PC-3 (cell line): ENCODE results near the gene CPD. TPM values are rescaled to one million over a fixed set of nuclear protein-coding genes. Genes with fewer than 3 reads are reported as not detected.
"Not testable (repeated sequence)": the region's sequence is repeated elsewhere in the genome, so short reads cannot be mapped to it uniquely, and the experiment has no call there.

Experiments
- ATAC-seq: fragments of 200-7000 bp; cut with Tn5 transposase; 2 replicates; pipeline ENCODE4 v1.9.1; 2020; ENCODE audit warnings: mild to moderate bottlenecking, moderate library complexity
- BruUV-seq: library from RNA; stranded (reverse); fragments of 400-500 nt; replicated peaks from 2 replicates; lab custom pipeline; 2021; lab: Mats Ljungman, UMichigan
- CTCF ChIA-PET: fragments of 300-600 bp; sonication (Branson Sonifier 250); formaldehyde crosslinking; loops from one replicate; lab custom pipeline; 2022; ENCODE audit warnings: antibody characterized with exemption; lab: Charles Lee
- POLR2A ChIA-PET: fragments of 300-600 bp; sonication (Branson Sonifier 250); formaldehyde crosslinking; loops from one replicate; lab custom pipeline; 2022; ENCODE audit warnings: antibody characterized with exemption; ENCODE audit not compliant: unreplicated experiment; lab: Charles Lee
- DNase-seq: peaks from one replicate; pipeline ENCODE4 v3.0.0-alpha.2; 2015
- H2AFZ ChIP-seq: fragments of 300-600 bp; sonication (generic); 2 replicates; pipeline ENCODE4 v1.6.0; 2016; ENCODE audit warnings: antibody characterized with exemption, low read length
- H3F3A ChIP-seq: fragments of 300-600 bp; sonication (generic); one replicate; pipeline ENCODE4 v1.6.0; 2017; ENCODE audit warnings: antibody characterized with exemption, low read length, control low read depth, mild to moderate bottlenecking; ENCODE audit not compliant: unreplicated experiment
- H3K27ac ChIP-seq: fragments of 300-600 bp; sonication (generic); 2 replicates; pipeline ENCODE4 v1.5.1; 2016; ENCODE audit warnings: mild to moderate bottlenecking, low read length
- H3K27me3 ChIP-seq: fragments of 300-600 bp; sonication (generic); 2 replicates; pipeline ENCODE4 v1.6.1; 2016; ENCODE audit warnings: low read length, mixed read lengths
- H3K36me3 ChIP-seq: fragments of 300-600 bp; sonication (generic); 2 replicates; pipeline ENCODE4 v1.6.1; 2016; ENCODE audit warnings: low read depth, mixed run types, low read length, mixed read lengths
- H3K4me1 ChIP-seq: fragments of 300-600 bp; sonication (generic); 2 replicates; pipeline ENCODE4 v1.5.1; 2016; ENCODE audit warnings: low read length; ENCODE audit not compliant: insufficient read depth
- H3K4me2 ChIP-seq: fragments of 300-600 bp; sonication (generic); 2 replicates; pipeline ENCODE4 v1.6.0; 2016; ENCODE audit warnings: low read length
- H3K4me3 ChIP-seq: fragments of 300-600 bp; sonication (generic); 2 replicates; pipeline ENCODE4 v1.5.1; 2016; ENCODE audit warnings: mild to moderate bottlenecking, low read length, mixed read lengths
- H3K79me2 ChIP-seq: fragments of 300-600 bp; sonication (generic); 2 replicates; pipeline ENCODE4 v1.6.1; 2017; ENCODE audit warnings: low read length, mixed read lengths
- H3K9ac ChIP-seq: fragments of 300-600 bp; sonication (generic); 2 replicates; pipeline ENCODE4 v1.6.0; 2016; ENCODE audit warnings: mild to moderate bottlenecking, low read length
- H3K9me2 ChIP-seq: fragments of 300-600 bp; sonication (generic); replicated peaks from 2 replicates; pipeline ENCODE4 v1.6.1; 2016; ENCODE audit warnings: mixed run types, low read length, mixed read lengths
- H3K9me3 ChIP-seq: fragments of 300-600 bp; sonication (generic); 2 replicates; pipeline ENCODE4 v1.6.1; 2016; ENCODE audit warnings: low read length, mixed read lengths
- H4K20me1 ChIP-seq: fragments of 300-600 bp; sonication (generic); 2 replicates; pipeline ENCODE4 v1.6.1; 2016; ENCODE audit warnings: low read length, mixed read lengths
- EZH2 ChIP-seq: fragments of 300-600 bp; sonication (generic); IDR thresholded peaks from one replicate; pipeline ENCODE4 v1.6.1; 2017; ENCODE audit warnings: antibody characterized with exemption, mild to moderate bottlenecking, low read length; ENCODE audit not compliant: unreplicated experiment
- EZH2phosphoT487 ChIP-seq: fragments of 300-600 bp; sonication (generic); IDR thresholded peaks from 2 replicates; pipeline ENCODE4 v1.6.1; 2018; ENCODE audit warnings: mild to moderate bottlenecking, antibody characterized with exemption, low read length, borderline replicate concordance
- intact Hi-C: fragments of 100-400 bp; cut with micrococcal nuclease; formaldehyde crosslinking; loops from 2 replicates; pipeline ENCODE4 v1.9.0; 2023
- total RNA-seq: library from RNA; depleted of rRNA; stranded (reverse); fragments of >200 nt; gene quantifications from 2 replicates; pipeline ENCODE4 v1.2.3, GENCODE V29; 2014
- TF ChIP-seq, protein P1 (sequence below): fragments of 300-600 bp; sonication (generic); conservative IDR thresholded peaks from 2 replicates; pipeline ENCODE4 v1.5.1; 2017; ENCODE audit warnings: antibody characterized with exemption, low read depth, mild to moderate bottlenecking, low read length

The CPD gene
- total RNA-seq, 1 experiment from 2014 or later, result 30.9 TPM

- BruUV-seq, H3K9ac ChIP-seq, H2AFZ ChIP-seq, H4K20me1 ChIP-seq, ATAC-seq, H3K9me3 ChIP-seq, H3K4me3 ChIP-seq, H3K79me2 ChIP-seq, H3K27me3 ChIP-seq, H3K9me2 ChIP-seq, H3K4me1 ChIP-seq, CTCF ChIA-PET, H3K36me3 ChIP-seq, intact Hi-C loops, H3F3A ChIP-seq, H3K4me2 ChIP-seq, POLR2A ChIA-PET, DNase-seq, H3K27ac ChIP-seq: not testable (repeated sequence)
These were observed 33.3 kb downstream of the CPD start for GRCh38 chr17:30412008-30412496.

DNA sequence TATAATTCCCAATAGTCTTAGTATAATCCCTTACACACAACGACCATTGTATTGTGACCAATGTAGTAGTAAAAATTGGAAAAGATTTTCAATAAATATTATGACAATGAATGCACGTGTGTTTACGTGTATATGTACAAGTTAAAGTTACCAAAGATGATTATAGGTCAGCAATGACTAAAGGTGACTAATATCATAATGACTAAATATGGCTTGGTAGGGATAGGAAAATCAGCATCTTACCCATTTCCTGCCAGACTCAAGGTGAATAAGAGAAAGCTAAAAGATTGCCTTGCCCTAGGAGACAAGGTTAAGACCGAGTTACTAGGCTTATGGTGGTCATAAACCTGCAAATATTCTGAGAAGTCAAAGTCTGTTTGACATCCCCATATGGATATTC, 34.4 kb downstream of the CPD start:
- ATAC-seq, result peak; percentile 71
- Histone ChIP-seq H3K4me3 (no peak overlapping the region), H3K36me3 (no peaks in the 10 kb centered on the region), H3K4me1 (peaks cover 10% of the 10 kb centered on the region), H3K27me3 (no peaks in the 10 kb centered on the region), H3K79me2 (no peaks in the 10 kb centered on the region), H3K9me3 (no peaks in the 10 kb centered on the region), H3K27ac (peak overlapping the region; percentile 10), H3K9me2 (no peaks in the 10 kb centered on the region), H3K4me2 (0 out of 2 replicates have a peak overlapping the region, but pooled peaks have one; percentile 1), H3K9ac (no peak overlapping the region), H3F3A (no peaks in the 10 kb centered on the region), H2AFZ (no peak overlapping the region), H4K20me1 (no peaks in the 10 kb centered on the region)
- POLR2A ChIA-PET, result no interaction called here
- intact Hi-C loops, result no loop called here
- TF ChIP-seq EZH2 (no peak), EZH2phosphoT487 (no peak)
- TF ChIP-seq, protein P1, sequence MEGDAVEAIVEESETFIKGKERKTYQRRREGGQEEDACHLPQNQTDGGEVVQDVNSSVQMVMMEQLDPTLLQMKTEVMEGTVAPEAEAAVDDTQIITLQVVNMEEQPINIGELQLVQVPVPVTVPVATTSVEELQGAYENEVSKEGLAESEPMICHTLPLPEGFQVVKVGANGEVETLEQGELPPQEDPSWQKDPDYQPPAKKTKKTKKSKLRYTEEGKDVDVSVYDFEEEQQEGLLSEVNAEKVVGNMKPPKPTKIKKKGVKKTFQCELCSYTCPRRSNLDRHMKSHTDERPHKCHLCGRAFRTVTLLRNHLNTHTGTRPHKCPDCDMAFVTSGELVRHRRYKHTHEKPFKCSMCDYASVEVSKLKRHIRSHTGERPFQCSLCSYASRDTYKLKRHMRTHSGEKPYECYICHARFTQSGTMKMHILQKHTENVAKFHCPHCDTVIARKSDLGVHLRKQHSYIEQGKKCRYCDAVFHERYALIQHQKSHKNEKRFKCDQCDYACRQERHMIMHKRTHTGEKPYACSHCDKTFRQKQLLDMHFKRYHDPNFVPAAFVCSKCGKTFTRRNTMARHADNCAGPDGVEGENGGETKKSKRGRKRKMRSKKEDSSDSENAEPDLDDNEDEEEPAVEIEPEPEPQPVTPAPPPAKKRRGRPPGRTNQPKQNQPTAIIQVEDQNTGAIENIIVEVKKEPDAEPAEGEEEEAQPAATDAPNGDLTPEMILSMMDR, result no peak
- no TSS peak for BruUV-seq
- DNase-seq, result peak; percentile 75
- CTCF ChIA-PET, result interaction anchor here (0.6 kb wide), 1 partner anchor 803 kb away, joined by 4 read pairs; no protein-coding TSS in a partner anchor

- POLR2A ChIA-PET, result no interaction called here
- DNase-seq, result no peak
- intact Hi-C loops, result no loop called here
- Histone ChIP-seq H2AFZ (no peak overlapping the region), H3F3A (no peaks in the 10 kb centered on the region), H3K9me2 (no peaks in the 10 kb centered on the region), H3K79me2 (no peaks in the 10 kb centered on the region), H3K9ac (no peak overlapping the region), H3K4me3 (no peak overlapping the region), H3K36me3 (no peaks in the 10 kb centered on the region), H3K27ac (no peak overlapping the region), H4K20me1 (no peaks in the 10 kb centered on the region), H3K9me3 (no peaks in the 10 kb centered on the region), H3K4me1 (peaks cover 10% of the 10 kb centered on the region), H3K27me3 (no peaks in the 10 kb centered on the region), H3K4me2 (no peak overlapping the region)
- ATAC-seq, result no peak
- BruUV-seq, result no TSS peak
- TF ChIP-seq, protein P1, result no peak
- no peak for TF ChIP-seq EZH2phosphoT487
- TF ChIP-seq EZH2, result no peak
- CTCF ChIA-PET, result no interaction called here
These were observed 35.8 kb downstream of the CPD start for GRCh38 chr17:30414486-30414885.
